Brain microvascular endothelial cell (primary cell): ENCODE results near the gene POLR3B.

Experiments
- DNase-seq: peaks from one replicate; pipeline ENCODE4 v3.0.0-alpha.2; 2020
- H3K27ac ChIP-seq: fragments of 250-450 bp; sonication (Bioruptor Pico); 2 replicates; pipeline ENCODE4 v1.5.1; 2020; ENCODE audit warnings: mild to moderate bottlenecking, moderate library complexity
- H3K27me3 ChIP-seq: fragments of 250-450 bp; sonication (Bioruptor Pico); replicated peaks from 2 replicates; pipeline ENCODE4 v1.5.1; 2020; ENCODE audit warnings: mild to moderate bottlenecking
- H3K36me3 ChIP-seq: fragments of 250-450 bp; sonication (Bioruptor Pico); replicated peaks from 2 replicates; pipeline ENCODE4 v1.5.1; 2020; ENCODE audit warnings: mild to moderate bottlenecking
- H3K4me3 ChIP-seq: 2 replicates; pipeline ENCODE4 v1.5.1; 2011; ENCODE audit warnings: low read depth, mild to moderate bottlenecking, control low read depth, low read length, moderate library complexity
- CTCF ChIP-seq: IDR thresholded peaks from 2 replicates; pipeline ENCODE4 v1.5.1; 2011; ENCODE audit warnings: low read depth, mild to moderate bottlenecking, moderate library complexity, low read length, control low read depth, inconsistent platforms; ENCODE audit errors: missing control alignments
- in situ Hi-C: cut with HindIII; loops from 2 replicates; pipeline ENCODE4 v1.10.0; 2017; ENCODE audit warnings: low sequenced_read_pairs, low pct_ligation_motif_present

Gene POLR3B

GRCh38 chr12:106409878-106410277 is 52.3 kb downstream of the POLR3B start:
- Histone ChIP-seq H3K4me3 (no peak overlapping the region), H3K27me3 (no peaks in the 10 kb centered on the region), H3K27ac (no peak overlapping the region), H3K36me3 (peaks cover 3% of the 10 kb centered on the region)
- DNase-seq, result no peak
- in situ Hi-C loops, result no loop called here
- no peak for TF ChIP-seq CTCF

- Histone ChIP-seq H3K36me3 (peaks cover 3% of the 10 kb centered on the region), H3K4me3 (no peak overlapping the region), H3K27ac (no peak overlapping the region), H3K27me3 (no peaks in the 10 kb centered on the region)
- no peak for TF ChIP-seq CTCF
- in situ Hi-C loops, result no loop called here
- no peak for DNase-seq
Observed at GRCh38 chr12:106412563-106412962, 55.0 kb downstream of the POLR3B start.

GRCh38 chr12:106415134-106415533 is 57.6 kb downstream of the POLR3B start:
- peak; percentile 75 for DNase-seq
- TF ChIP-seq CTCF, result no peak
- in situ Hi-C loops, result no loop called here
- Histone ChIP-seq H3K4me3 (no peak overlapping the region), H3K36me3 (peaks cover under 1% of the 10 kb centered on the region), H3K27me3 (no peaks in the 10 kb centered on the region), H3K27ac (no peak overlapping the region)

DNA sequence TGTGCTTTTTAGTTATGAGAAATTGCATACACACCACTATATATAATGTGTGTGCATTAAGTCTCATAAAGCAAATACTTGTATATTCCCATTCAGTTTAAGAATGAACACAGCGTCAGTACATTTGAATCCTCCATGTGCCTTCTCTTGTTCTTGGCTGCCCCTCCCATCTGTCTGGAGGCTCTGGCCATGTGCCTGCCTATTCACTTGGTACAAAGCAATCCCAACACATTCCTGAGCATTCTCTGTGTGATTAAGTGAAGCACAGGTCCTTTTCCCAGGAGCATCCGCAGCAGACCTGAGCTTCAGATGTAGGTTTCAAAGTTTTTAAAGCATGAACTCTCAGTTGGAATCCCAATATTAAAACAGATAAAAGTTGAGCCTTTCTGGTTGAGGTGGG is 58.7 kb downstream of the POLR3B start:
- TF ChIP-seq CTCF, result no peak
- Histone ChIP-seq H3K36me3 (no peaks in the 10 kb centered on the region), H3K27me3 (no peaks in the 10 kb centered on the region), H3K27ac (no peak overlapping the region), H3K4me3 (no peak overlapping the region)
- in situ Hi-C loops, result no loop called here
- DNase-seq, result no peak

DNA sequence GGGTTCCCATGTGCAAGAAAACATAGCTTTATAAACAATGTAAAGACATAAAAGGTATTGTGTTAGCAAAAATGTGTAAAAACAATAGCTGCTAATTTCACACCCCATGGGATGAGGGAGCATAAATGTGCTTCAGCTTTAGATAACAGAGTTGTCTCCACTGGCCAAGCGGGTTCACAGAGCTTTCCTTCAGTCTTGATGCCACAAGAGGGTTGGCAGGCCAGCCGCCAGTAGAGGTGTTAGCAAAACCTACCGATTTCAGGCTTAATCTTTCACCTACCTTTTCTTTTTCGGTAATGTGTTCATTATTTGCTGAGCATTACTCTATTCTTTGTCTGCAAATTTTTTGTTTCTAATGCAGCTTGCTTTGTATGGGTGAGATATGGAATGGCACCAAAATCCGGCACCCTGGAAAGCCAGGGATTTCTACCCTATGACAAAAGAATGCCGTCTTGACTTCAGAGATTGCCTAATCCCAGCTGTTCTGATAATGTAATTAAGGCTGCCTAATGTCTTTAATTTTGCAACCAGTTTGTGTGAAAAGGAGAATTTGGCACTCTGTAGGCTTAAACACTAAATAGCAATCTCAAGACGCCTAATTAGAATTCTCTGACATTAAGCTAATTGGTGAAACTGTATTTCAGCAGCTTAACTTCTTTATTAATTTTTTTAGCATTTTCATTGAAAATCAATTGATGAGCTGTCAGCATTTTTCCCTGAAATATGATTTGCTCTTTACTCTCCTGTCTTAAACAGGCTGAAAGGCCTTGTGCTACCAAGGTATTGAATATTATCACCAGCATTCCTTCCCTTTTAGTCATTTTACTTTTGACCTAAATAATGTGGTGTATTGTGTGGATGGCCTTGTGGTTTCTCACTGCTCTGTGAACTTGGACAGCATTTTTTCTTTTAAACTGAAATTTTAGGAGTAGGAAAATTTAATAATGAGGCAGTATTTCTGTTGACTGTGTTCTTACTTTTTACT is 60.7 kb downstream of the POLR3B start:
- DNase-seq, result peak; percentile 35
- in situ Hi-C loops, result no loop called here

More for the DNA sequence above, 60.7 kb downstream of the POLR3B start:
- H3K27me3 ChIP-seq, result no peaks in the 10 kb centered on the region
- TF ChIP-seq CTCF, result no peak
- H3K4me3 ChIP-seq, result no peak overlapping the region
- no peak overlapping the region for H3K27ac ChIP-seq
- no peaks in the 10 kb centered on the region for H3K36me3 ChIP-seq
